Activated CD8-positive, alpha-beta memory T cell treated with anti-CD3 and anti-CD28 coated beads, Interleukin-2, amount 50 U/mL, for 4 hours (primary cell): Measurements from ENCODE around the gene CCDC175.

Source experiments
- DNase-seq: peaks from one replicate; pipeline ENCODE4 v3.0.0-alpha.2; 2020

CCDC175 gene

DNA sequence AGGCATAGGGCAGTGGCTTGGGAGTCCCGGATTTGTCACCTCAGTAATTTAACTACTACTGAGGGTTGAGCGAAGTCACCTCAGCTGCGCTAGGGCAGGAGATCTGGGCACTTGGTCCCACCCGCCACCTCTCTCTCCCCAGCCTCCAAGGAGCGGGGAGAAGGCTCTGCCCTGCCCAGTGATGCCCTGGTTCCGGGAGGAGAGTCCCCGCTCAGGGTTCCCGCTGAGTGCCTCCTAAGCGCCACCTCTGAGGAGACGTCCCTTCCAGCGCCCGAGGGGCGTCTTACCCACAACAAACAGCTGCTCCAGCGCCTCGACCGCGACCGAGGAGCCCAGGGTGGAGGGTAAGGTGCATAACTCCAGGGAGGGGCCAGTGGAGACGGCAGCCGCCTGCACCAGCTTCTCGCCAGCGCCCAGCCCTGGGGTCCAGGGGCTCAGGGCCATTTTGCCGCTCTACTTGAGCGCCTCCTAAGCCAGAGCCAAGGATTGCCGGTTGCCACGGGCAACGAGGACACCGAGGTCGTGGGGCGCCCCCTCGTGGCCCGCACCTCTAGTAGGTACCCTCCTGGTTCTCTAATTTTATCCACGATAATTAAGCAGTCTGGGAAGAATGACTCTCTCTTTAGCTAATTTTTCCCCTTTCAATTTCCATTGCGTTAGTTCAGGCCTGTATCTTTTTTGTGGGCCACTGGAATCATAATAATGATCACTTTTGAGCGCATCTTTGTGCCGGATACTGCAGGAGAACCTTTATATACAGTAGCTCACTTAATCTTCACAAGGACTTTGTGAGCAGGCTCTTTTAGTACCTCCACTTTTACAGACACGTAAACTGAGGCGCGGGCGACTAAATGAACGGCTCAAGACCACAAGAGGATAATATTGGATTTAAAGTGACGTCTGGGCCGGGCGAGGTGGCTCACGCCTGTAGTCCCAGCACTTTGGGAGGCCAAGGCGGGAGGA, at the start of gene CCDC175:
Gene CCDC175 (minus strand): TSS at position 481 of the 963 bp plus-strand sequence. CDS start 37 bp downstream, at position 444.
- DNase-seq: peak; percentile 82

DNA sequence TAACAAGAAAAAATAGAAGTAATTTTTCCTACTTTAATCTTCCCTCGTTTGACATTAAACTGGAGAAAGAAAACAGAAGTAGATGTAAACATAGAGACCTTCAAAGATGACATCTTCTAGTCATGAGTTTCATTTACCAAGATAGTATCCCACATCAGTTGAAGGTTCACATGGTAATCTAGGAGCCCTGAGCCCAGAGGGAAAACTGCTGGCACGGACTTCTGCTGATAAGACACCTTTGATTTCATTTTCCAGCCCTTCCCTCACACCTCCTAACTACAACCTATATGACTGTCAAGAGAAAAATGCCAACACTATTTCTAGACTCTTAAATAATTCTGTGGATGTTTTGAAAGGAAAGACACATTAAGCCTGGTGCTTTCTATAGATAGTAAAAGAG, 46.0 kb upstream of the CCDC175 start:
- DNase-seq: no peak

DNA sequence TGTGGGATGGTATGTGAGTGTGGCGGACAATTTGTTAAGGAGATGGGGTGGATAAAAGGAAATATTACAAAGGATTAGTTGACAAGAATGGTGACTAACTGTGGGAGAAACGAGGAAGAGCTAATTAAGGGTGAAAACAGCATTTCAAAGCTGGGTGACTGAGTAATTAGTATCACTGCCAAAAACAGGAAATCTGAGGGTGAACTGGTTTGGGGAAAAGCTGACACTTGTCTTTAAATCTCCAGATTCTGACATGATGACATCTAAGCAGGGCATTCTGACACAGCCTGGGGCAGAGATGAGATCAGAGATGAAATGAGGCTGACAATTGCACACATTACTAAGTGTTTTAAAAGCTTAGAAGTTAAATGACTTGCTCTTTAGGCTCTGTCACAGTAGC, 42.4 kb upstream of the CCDC175 start:
- no peak for DNase-seq

DNA sequence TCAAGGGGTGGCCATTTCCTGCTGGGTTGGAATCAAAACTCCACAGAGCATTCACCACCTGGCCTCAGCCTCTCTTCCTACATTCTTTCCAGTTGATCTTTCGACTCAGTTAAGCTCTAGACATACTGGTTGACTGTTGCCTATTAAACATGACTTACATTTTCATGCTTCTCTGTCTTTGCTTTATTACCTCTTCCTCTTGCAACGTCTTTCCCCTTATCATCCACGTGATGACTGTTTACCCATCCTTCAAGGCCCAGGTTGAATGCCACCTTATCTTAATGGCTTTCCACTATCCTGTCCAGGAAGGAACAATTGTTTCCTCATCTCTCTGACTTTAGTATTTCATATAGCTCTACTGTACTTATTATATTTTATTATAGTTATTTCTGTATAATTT, 24.4 kb upstream of the CCDC175 start:
- DNase-seq: no peak

DNA sequence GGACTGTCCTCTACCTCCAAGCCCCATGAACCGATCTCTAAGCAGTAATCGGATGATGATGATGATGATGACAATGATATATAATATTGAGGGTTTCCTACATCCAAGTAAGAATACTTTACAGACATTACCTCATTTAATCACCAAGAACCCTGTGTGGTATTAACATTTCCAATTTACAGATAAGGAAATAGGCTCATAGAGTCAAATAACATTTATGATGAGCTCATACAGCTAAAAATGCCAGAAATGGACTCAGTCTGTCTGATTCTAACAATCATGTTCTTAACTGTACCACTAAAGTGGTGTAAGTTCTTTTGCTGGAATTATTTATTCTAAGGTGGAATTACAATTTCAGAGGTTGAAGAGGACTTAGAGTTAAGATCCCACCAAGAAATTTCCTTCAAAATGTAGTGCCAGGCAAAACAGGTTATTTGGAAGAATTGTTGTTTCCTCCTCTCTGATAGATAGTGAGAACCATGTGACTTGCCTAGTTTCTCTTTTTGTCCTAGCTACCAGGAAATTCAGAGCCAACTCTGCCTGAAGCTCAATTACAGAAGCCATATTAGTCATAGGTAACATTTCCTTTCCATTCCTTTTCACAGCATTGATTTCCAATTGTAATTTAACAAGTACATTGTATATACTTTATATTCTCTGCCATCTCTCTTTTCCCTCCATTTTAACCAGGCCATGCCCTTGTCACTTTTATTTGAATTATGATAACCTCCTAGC, 23.8 kb upstream of the CCDC175 start:
- no peak for DNase-seq

DNA sequence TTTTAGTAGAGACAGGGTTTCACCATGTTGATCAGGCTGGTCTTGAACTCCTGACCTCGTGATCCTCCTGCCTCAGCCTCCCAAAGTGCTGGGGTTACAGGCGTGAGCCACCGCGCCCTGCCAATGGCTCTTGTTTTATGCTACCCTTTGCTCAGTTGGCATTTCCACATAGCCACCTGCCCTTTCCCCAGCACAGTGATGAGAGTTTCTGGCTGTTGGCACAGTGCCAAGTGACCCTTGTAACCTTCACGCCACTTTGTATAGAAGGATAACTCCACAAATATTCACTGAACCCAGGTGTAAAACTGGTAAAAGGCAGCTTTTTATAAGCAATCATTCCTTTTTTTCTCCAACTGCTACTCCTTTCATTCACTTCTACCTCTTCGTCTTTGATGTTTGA, 18.5 kb upstream of the CCDC175 start:
- no peak for DNase-seq

DNA sequence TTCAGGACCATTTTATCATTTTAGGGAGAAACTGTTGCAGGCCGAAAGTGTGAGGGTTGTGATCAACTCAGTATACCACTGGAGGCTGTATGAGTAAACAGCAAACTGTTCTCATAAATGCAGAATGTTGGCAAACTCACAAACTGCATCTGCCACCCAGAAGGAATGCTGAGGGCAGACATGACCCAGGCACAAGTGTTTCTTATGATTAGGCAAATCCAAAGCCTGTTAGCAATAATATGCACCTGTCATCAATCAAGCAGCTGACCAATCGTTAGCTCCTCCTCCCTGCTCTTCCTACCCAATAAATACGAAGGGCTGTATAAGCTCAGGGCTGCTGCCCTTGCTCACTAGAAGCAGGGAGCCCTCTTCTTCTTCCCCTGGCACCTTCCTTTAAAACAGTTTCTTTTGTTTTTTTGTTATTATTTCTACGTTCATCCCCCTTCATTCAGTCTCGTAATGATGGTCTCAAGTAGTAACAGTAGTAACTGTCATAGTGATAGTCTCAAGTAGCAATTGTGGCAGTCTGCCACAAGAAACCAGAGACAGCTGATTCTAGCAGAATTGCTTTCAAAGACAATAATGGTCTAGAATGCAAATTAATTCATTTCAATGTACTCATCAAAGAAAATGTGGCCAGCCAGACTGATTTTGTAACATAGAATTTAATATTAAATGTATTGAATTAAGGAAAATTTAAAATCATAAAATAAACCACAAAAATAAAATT, 15.2 kb upstream of the CCDC175 start:
- DNase-seq: no peak

DNA sequence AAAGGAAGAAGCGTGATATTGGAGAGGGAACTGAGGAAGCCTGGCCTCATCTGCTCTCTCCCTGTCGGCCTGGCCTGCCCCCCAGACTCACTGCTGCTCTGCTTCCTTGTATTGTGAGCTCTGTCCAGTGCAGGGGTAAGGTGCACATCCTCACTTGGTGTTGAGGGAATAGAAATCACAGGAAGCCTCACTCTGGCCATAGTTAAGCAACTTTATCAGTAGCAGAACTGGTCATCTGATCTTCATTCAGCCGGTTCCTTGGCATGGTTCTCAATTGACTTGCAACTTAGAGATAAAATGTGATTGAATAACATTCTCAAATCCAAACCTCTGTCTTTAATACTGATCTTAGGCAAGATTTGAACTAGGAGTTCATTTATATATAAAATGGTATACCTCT, 11.5 kb upstream of the CCDC175 start:
- DNase-seq: no peak

DNA sequence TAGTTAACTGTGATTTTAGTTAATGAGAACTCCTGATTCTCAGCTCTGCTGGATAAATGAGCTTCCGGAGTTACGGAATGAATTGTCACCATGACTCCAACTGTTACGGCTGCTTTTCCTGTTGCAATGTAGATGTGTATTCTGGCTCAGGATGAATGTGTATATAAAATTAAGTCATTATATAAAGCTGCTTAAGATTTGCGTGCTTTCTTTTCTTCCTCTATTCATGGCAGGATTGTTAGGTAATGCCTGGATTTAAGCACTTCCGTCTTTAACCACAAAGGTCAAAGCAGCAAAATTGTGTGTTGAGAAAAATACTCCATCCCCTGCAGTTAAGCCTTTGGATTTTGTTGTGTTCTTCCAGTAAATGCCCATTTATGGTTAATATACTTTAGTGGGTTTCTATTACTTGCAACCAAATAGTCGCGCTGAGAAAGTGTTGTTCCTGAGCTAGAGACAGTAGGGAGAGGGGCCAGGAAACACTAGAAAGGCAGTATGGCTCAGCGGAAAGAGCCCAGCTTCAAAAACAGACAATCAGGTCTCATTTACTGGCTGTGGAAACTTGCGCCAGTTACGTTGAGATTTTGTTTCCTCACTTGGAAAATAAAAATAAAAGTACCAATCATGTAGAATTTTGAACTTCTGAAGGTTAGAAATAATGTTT, 9.4 kb upstream of the CCDC175 start:
- no peak for DNase-seq

DNA sequence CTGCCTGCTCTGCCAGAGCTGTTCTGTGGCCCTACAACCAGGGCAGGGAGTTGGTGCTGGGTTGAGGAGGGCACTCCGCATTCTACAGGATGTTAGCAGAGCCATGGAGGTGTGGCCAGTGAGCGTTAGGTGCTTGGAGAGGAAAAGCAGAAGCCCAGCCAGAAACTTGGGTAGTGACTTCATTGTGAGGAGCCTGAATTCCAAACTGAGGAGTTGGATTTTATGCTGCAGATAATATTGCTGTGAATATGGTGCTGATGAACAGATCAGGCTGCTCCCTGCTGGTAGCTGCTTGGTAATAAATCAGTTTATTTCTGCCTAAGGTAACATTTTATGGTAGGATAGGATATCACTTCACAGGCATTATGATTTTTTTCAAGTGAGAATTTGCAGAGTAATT, 7.1 kb upstream of the CCDC175 start:
- DNase-seq: no peak

DNA sequence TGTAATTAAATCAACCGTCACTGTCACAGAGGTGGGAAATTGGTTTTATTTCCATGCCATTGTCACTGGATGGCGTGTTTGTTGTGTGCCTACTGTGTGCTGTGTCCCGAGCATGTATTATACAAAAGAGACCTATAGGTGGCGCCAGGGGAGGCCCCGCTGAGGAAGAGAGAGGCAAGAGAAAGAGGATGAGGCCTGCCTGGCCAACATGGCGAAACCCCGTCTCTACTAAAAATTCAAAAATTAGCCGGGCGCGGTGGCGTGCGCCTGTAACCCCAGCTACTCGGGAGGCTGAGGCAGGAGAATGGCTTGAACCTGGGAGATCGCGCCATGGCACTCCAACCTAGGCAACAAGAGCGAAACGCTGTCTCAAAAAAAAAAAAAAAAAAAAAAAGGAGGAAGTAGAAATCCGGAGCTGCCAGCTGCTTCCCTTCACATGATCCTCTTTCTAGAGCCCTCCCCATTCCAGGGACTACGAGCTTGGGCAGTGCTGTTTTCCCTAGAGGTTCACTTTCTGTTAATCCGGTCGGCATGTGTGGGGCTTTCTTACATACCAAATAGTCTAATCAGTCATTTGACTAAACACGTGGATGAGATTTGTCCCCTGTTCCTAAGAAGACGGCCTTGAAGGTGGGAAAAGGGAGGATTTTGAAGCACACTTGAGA, 6.4 kb upstream of the CCDC175 start:
- DNase-seq: no peak

DNA sequence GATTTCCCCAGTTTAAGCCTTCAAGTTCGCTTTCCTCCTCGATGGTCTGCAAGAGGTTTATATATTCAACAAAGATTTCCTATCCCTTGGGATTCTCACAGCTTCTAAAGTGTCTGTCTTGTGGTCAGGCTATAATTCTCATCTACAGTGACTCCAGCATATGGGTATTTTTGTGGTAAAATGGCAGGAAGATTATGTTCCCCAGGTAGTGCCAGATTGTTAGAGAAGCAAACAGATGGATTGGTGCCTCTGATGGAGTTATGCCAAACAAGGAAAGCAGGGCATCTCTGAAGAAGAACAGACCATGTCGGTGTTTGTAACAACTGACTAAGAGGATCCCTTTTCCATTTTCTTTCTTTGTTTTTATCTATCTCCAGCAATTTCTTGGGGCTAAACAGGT, 5.5 kb upstream of the CCDC175 start:
- DNase-seq: no peak

DNA sequence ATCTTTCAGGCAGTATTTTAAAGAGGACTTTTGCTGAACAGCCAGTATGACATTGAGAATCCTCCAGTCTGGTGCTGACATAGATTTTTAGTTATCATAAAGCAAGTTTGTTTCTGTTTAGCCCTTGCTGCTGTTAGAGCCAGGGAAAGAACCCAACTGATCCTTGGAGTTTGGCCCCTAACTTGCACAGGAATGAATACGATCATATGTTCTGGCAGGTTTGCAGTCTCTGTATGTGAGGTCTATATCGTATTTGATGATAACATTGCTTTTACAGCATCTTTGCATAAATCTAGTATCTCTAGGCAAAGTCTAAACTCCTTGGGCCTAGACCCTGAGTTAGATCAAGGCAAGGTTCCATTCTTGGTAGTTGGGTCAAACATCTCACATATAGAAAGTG, 4.3 kb upstream of the CCDC175 start:
- no peak for DNase-seq

DNA sequence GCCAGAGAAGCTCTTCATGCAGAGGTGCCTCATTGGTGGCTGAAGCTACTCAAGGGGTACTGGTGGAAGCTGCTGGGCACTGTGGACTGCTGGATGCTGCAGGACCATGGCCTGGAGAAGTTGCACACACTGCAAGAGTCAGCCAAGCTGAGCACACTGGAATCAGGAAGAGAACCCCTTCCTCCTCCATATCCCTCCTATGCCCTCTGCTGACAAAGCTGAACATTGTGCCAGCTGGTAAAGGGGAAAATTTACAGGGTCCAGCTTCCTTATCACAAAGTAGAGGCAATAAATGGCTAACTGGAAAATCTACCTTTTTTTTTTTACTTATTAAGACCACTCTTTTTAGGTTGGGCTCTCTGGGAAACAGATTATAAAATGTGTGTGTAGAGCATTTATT, 6.5 kb downstream of the CCDC175 start:
- no peak for DNase-seq

DNA sequence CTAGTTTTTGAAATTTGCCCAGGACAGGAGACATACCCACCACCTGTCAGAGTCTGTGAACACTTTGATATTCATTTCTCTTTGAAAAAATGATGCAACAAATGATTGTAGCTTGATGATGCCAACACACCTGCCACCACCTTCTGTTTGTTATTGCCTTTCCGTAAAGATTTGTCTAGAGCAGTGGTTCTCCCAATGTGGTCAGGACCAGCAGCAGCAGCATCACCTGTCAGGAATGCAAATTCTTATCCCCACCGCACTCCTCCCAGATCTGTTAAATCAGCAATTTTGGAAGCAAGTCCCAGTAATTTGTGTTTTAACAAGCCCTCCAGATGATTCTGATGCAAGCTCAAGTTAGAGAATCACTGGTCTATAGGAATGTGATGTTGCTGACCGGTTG, 9.9 kb downstream of the CCDC175 start:
- DNase-seq: no peak

DNA sequence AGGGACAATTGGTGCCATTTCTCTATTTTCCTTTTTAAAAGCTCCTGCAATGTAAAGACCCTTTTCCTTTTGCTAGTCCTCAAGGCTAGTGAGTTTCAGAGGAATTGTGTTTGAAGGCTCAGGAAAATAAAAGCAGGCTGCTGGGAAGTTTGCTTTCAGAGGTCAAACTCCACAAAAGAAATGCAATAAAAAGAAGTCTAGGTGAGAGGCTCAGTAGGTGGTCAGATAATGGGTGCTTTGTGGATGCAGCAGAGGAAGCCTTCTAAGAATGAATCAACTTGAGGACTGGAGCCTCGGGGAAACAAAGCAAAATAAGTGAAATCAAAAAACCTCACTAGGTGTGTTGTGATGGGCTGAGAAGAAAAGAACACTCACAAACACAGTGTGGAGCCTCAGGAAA, 10.3 kb downstream of the CCDC175 start:
- DNase-seq: no peak

DNA sequence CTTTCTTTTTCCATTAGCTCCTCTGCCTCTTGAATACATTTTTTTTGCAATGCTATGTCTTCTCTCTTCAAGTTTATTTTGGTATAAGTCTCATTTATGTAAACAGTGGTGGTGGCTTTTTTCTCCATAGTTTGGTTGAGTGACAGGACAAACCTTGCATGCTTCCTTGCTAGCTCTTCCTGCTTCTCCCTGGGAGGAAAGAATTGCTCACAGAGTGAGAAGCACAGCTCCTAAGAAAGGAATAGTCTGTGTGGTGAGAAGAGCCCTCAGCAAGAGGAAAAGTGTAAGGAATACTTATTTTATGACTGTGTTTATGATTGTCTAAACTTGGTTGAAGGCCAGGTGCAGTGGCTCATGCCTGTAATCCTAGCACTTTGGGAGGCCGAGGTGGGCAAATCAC, 11.5 kb downstream of the CCDC175 start:
- no peak for DNase-seq

DNA sequence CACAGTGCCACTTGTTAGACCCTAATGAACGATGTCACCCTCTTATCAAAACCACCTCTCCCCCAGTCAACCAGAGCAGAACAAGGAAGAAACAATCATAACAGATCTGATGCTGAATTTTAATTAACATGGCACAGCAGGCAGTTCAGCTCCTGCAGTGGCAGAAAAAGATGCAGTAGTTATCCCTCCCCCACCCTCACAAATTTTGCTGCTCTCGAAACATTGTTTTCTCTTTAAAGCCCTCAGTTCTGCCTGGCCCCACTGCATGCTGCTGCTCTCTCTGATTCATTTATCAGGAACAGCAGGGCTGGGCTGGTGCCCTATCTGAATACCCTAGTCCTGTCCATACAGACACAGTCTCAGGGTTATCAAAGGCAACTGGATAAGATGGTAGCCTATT, 12.2 kb downstream of the CCDC175 start:
- no peak for DNase-seq

DNA sequence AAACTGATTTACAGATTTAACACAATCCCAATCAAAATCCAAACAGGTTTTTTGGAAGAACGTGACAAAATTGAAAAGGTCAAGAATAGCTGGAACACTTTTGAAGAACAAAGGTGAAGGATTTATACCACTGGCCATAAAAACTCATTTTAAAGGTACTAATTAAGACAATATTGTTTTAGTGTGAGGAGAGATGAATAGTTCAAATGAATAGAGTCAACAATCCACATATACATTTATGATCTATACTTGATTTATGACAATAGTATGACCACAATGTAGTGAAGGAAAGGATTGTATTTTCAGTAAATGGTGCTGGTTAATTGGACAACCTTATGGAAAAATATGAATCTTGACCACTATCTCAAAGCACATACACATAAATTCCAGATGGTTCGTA, 29.3 kb downstream of the CCDC175 start:
- no peak for DNase-seq

DNA sequence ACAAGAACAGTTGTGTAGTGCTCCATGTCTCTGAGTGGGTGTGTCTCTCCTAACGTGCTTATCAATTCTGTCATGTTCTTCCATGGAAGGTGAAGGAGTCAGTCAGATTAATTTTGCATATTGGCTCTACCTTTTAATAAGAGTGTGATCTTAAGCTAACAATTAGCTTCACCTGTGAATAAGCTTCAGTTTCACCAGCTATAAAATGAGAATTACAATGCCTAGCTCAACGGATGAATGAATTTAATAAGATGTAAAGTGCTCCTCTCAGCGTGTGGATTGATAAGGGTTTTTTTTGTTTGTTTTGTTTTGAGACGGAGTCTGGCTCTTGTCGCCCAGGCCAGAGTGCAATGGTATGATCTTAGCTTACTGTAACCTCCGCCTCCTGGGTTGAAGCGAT, 32.7 kb downstream of the CCDC175 start:
- DNase-seq: no peak

DNA sequence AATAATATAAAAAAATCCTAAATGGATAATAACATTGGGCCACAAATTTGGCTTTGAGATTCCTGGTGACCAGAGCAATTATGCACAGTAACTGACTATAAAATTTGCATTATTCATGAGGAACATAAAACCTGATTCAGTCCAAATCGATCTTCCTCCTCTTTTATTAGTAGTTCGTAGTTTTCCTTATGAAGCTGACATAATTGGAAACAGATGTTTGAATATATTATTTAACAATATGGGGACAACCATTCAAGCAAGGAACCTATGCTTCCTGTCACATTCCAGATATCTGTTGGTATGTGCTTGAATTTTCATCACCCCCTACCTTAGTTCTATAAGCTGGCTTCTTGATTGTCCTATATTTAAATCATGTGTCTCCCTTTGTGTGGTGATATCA, 34.9 kb downstream of the CCDC175 start:
- DNase-seq: no peak

DNA sequence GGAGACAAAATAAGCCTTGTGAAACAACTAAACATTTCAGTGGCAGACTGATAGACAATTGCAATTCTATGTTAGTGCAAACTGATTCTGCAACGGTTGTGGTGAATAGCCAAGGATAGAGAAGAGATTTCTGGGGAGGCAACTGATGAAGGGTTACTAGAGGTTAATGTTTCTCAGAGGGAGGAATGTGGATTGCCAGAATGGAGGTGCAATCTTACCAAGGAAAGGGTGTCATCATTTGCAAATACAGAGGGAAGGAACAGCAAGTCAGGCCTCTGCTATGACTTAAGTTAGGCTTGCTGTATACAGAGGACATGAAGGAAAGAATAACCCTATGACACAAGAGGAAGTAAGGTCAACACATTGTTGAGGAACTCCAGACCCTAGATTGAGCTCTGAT, 35.8 kb downstream of the CCDC175 start:
- DNase-seq: no peak
